Memory B cell (primary cell): ENCODE results near the gene PGLYRP3.
A peak's percentile ranks its signal among the peaks of the same experiment; 100 is the strongest.

ENCODE experiments used
- ATAC-seq: fragments of 150-1000 bp; cut with Tn5 transposase; 2 replicates; pipeline ENCODE4 v1.10.0; 2021; ENCODE audit warnings: low read depth, mild to moderate bottlenecking, moderate library complexity
- DNase-seq, 2 donors: peaks; one replicate each; pipeline ENCODE4 v3.0.0; 2022; ENCODE audit warnings: low spot score in 2 of 2
- H3K27ac Mint-ChIP-seq: one replicate; pipeline ENCODE4 v1.8.0; 2022; ENCODE audit warnings: mild to moderate bottlenecking, moderate library complexity, mixed read lengths
- H3K27me3 Mint-ChIP-seq: one replicate; pipeline ENCODE4 v1.8.0; 2022; ENCODE audit warnings: mixed read lengths
- H3K36me3 Mint-ChIP-seq: one replicate; pipeline ENCODE4 v1.8.0; 2022; ENCODE audit warnings: mild to moderate bottlenecking, mixed read lengths
- H3K4me1 Mint-ChIP-seq: one replicate; pipeline ENCODE4 v1.8.0; 2022; ENCODE audit warnings: mixed read lengths
- H3K4me3 Mint-ChIP-seq: one replicate; pipeline ENCODE4 v1.8.0; 2022; ENCODE audit warnings: mild to moderate bottlenecking, moderate library complexity, mixed read lengths
- H3K9me3 Mint-ChIP-seq: one replicate; pipeline ENCODE4 v1.8.0; 2022; ENCODE audit warnings: mixed read lengths

PGLYRP3 gene

DNA sequence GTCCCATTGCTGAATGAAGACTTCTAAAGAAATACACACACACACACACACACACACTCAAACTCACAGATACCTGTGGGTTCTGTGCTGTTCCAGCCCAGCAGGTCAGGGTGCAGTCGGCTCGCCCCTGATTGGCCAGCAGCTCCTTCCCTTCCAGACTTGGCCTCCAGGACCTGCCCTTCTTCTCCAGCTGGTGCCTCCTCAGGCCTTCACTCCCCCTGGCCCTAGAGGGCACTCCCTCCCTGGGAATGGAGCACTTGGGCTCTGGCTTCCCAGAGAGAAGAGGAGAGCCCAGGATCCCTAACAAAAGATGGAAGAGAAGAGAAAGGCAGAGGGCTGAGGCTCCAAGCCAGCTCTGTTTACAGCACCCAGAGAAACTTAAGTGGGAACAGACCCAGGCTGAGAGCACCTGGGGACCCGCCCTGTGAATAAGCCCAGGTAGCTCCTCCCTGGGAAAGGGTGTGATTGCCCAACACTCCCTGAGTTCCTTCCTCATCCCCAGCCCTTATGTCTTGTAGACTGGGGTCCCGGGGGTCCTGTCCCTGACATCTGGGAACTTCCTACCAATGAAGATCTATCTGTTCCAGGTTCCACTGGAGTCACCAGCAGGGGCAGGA is at the start of gene PGLYRP3:
Gene PGLYRP3 (minus strand): TSS at position 383 of the 617 bp plus-strand sequence. CDS start 2,287 bp downstream, outside the sequence.
- no peaks in the 10 kb centered on the region for H3K36me3 Mint-ChIP-seq
- H3K27me3 Mint-ChIP-seq, result peaks cover 14% of the 10 kb centered on the region
- no peak for ATAC-seq
- no peaks in the 10 kb centered on the region for H3K9me3 Mint-ChIP-seq
- H3K4me3 Mint-ChIP-seq, result no peak within 1 kb of the TSS
- H3K4me1 Mint-ChIP-seq, result no peaks in the 10 kb centered on the region
- H3K27ac Mint-ChIP-seq, result no peak within 1 kb of the TSS
- DNase-seq, result no peak

DNA sequence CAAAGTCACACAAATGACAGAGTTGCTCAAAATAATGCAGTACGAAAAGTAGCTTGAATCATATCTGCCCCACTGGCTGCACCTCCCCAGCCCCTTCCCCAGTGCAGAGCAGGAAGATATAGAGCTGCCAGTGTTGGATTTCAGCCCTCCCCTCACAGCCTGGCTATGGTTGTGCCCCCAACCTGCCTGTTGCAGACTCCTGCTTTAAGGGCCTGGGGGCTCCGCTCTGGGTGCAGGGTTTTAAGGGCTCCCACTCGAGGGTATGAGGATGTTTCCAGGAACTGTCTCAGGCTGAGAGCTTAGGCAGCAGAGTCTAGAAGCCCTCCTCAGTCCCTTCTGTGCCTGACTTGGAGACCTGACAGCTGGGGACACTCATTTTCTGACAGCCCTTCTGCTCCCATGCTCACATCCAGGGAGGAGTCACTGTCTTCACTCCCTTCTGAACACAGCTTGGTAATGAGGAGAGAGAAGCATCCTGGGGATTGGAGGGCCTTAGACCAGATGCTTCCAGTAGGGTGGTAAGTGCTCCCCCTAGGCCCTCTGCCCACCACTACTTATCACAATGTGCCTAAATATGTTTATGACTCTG is 49.5 kb upstream of the PGLYRP3 start:
- Mint-ChIP-seq H3K36me3 (no peaks in the 10 kb centered on the region), H3K27me3 (peaks cover 30% of the 10 kb centered on the region), H3K27ac (no peak overlapping the region), H3K9me3 (no peaks in the 10 kb centered on the region), H3K4me1 (peaks cover 10% of the 10 kb centered on the region), H3K4me3 (no peak overlapping the region)
- no peak for DNase-seq
- ATAC-seq, result no peak

GRCh38 chr1:153361480-153362109 is 48.8 kb upstream of the PGLYRP3 start:
- no peak for ATAC-seq
- no peak overlapping the region for H3K27ac Mint-ChIP-seq
- H3K4me3 Mint-ChIP-seq, result no peak overlapping the region
- peaks cover 30% of the 10 kb centered on the region for H3K27me3 Mint-ChIP-seq
- DNase-seq, result no peak
- H3K9me3 Mint-ChIP-seq, result no peaks in the 10 kb centered on the region
- H3K4me1 Mint-ChIP-seq, result peaks cover 12% of the 10 kb centered on the region
- no peaks in the 10 kb centered on the region for H3K36me3 Mint-ChIP-seq

DNA sequence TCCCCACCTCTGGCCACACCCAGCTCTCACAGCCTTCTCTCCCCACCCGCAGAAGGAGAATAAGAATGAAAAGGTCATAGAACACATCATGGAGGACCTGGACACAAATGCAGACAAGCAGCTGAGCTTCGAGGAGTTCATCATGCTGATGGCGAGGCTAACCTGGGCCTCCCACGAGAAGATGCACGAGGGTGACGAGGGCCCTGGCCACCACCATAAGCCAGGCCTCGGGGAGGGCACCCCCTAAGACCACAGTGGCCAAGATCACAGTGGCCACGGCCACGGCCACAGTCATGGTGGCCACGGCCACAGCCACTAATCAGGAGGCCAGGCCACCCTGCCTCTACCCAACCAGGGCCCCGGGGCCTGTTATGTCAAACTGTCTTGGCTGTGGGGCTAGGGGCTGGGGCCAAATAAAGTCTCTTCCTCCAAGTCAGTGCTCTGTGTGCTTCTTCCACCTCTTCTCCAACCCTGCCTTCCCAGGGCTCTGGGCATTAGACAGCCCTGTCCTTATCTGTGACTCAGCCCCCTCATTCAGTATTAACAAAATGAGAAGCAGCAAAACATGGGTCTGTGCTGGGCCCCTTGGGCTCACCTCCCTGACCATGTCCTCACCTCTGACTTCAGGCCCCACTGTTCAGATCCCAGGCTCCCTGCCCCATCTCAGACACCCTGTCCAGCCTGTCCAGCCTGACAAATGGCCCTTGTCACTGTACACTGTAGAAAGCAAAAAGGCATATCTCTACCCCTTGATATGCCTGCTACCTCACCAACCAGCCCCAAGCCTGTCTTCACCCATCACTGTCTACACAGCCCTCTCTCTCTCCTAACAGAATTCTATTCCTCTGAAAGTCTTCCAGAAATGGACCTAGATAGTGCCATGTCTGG is 48.1 kb upstream of the PGLYRP3 start:
- Mint-ChIP-seq H3K9me3 (no peaks in the 10 kb centered on the region), H3K27ac (no peak overlapping the region), H3K36me3 (no peaks in the 10 kb centered on the region), H3K4me1 (peaks cover 12% of the 10 kb centered on the region), H3K4me3 (no peak overlapping the region), H3K27me3 (peaks cover 25% of the 10 kb centered on the region)
- no peak for ATAC-seq
- no peak for DNase-seq

- Mint-ChIP-seq H3K9me3 (no peaks in the 10 kb centered on the region), H3K4me3 (no peak overlapping the region), H3K27ac (no peak overlapping the region)
Measured at GRCh38 chr1:153360190-153360589, 47.4 kb upstream of the PGLYRP3 start.

GRCh38 chr1:153359241-153359640 is 46.5 kb upstream of the PGLYRP3 start:
- Mint-ChIP-seq H3K27me3 (peaks cover 23% of the 10 kb centered on the region), H3K36me3 (no peaks in the 10 kb centered on the region), H3K4me1 (peaks cover 12% of the 10 kb centered on the region), H3K9me3 (no peaks in the 10 kb centered on the region), H3K27ac (no peak overlapping the region), H3K4me3 (no peak overlapping the region)
- DNase-seq (no peak), ATAC-seq (no peak)

More at GRCh38 chr1:153360190-153360589, 47.4 kb upstream of the PGLYRP3 start:
- DNase-seq, result no peak
- H3K36me3 Mint-ChIP-seq, result no peaks in the 10 kb centered on the region
- H3K4me1 Mint-ChIP-seq, result peaks cover 12% of the 10 kb centered on the region
- H3K27me3 Mint-ChIP-seq, result peaks cover 25% of the 10 kb centered on the region
- ATAC-seq, result no peak

DNA sequence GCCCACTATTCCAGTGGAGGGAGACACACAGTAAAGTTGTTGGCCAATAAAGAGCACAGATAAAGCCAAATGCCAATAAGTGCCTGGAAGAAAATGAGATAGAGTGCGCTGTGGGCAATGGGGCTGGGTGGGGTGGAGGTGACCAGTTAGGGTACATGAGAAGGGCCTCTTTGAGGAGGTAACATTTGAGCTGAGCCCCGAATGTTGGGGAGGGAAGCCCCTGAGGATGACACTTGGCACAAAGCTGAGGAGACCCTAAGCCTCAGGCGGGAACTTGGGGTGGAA is 45.9 kb upstream of the PGLYRP3 start:
- Mint-ChIP-seq H3K4me1 (peaks cover 12% of the 10 kb centered on the region), H3K27me3 (peaks cover 23% of the 10 kb centered on the region), H3K27ac (no peak overlapping the region), H3K9me3 (no peaks in the 10 kb centered on the region), H3K36me3 (no peaks in the 10 kb centered on the region), H3K4me3 (no peak overlapping the region)
- ATAC-seq (no peak), DNase-seq (no peak)

- peaks cover 12% of the 10 kb centered on the region for H3K4me1 Mint-ChIP-seq
- H3K27me3 Mint-ChIP-seq, result peaks cover 22% of the 10 kb centered on the region
- H3K9me3 Mint-ChIP-seq, result no peaks in the 10 kb centered on the region
- H3K4me3 Mint-ChIP-seq, result peak within 1 kb of the TSS; percentile 41
- no peak for DNase-seq
- ATAC-seq, result no peak
- no peak within 1 kb of the TSS for H3K27ac Mint-ChIP-seq
- no peaks in the 10 kb centered on the region for H3K36me3 Mint-ChIP-seq
Measured at GRCh38 chr1:153357853-153358690, 45.3 kb upstream of the PGLYRP3 start, which contains the start of gene S100A9. Gene S100A9, plus strand, starts transcription at chr1:153357854. Its CDS starts 430 bp downstream, at chr1:153358284.

DNA sequence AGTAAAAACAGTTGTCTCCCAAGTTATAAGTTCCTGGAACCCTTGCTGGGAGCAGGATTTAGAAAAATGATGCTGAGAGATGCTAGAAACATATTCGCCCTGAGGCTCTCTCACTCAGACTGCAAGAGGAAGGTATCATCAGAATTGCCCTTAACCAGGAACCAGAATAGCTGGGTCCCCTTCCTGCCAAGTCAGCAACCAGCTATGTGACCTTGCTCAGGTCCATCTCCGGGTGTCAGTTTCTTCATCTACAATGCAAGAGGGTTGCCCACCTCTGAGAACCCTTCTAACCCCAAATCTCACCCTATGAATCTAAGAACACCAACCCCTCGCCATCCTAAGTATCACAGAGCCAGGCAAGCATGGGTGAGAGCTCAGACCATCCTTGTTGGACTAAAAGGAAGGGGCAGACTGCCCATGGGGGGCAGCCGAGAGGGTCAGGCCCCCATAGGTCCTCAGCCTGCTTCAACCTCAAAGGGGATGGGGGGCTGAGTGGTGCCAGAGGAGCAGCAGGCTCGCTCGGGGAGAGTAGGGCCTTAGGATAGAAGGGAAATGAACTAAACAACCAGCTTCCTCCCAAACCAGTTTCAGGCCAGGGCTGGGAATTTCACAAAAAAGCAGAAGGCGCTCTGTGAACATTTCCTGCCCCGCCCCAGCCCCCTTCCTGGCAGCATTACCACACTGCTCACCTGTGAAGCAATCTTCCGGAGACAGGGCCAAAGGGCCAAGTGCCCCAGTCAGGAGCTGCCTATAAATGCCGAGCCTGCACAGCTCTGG is 44.5 kb upstream of the PGLYRP3 start:
- ATAC-seq, result peak; percentile 52
- H3K36me3 Mint-ChIP-seq, result no peaks in the 10 kb centered on the region
- no peaks in the 10 kb centered on the region for H3K9me3 Mint-ChIP-seq
- H3K4me1 Mint-ChIP-seq, result peaks cover 14% of the 10 kb centered on the region
- DNase-seq, result no peak
- no peak overlapping the region for H3K27ac Mint-ChIP-seq
- H3K27me3 Mint-ChIP-seq, result peaks cover 22% of the 10 kb centered on the region
- no peak overlapping the region for H3K4me3 Mint-ChIP-seq

- H3K9me3 Mint-ChIP-seq, result no peaks in the 10 kb centered on the region
- no peak overlapping the region for H3K4me3 Mint-ChIP-seq
- no peaks in the 10 kb centered on the region for H3K36me3 Mint-ChIP-seq
- H3K4me1 Mint-ChIP-seq, result peaks cover 14% of the 10 kb centered on the region
- no peak for ATAC-seq
- H3K27me3 Mint-ChIP-seq, result peaks cover 22% of the 10 kb centered on the region
- H3K27ac Mint-ChIP-seq, result no peak overlapping the region
- DNase-seq, result no peak
Measured at GRCh38 chr1:153356392-153357075, 43.8 kb upstream of the PGLYRP3 start.

DNA sequence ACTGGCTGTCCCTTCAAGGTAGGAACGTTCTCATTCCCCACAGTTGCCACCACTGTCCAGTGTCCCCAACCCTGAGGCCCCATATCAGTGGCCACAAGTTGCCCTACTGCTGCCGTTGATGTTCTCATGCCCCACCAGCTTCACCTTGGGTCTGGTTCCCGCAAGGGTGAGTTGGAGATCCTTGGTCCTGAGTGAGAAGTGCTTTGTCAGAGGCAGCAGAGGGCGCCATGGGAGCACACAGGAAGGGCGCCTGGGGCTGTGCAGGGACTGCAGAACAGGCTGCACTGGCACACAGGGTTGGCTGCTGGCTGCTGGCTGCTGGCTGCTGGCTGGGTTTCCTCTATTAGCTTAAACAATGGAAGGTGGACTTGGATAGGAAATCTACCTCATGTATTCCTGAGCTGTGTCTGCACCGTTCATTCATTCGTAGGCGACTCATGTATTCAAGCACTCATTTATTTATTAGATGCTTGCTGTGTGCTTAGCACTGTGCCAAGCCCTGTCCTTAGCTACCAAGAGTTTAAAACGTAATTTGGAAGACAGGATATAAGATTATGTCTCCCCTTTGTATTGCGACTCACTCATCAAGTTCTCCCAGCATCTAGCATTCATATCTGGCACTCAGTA is 42.8 kb upstream of the PGLYRP3 start:
- Mint-ChIP-seq H3K9me3 (no peaks in the 10 kb centered on the region), H3K36me3 (no peaks in the 10 kb centered on the region), H3K4me1 (peaks cover 14% of the 10 kb centered on the region), H3K4me3 (no peak overlapping the region), H3K27ac (no peak overlapping the region), H3K27me3 (peaks cover 18% of the 10 kb centered on the region)
- DNase-seq (no peak), ATAC-seq (peak; percentile 70)

- peaks cover 14% of the 10 kb centered on the region for H3K4me1 Mint-ChIP-seq
Measured at GRCh38 chr1:153354515-153355193, 41.9 kb upstream of the PGLYRP3 start.

More at GRCh38 chr1:153354515-153355193, 41.9 kb upstream of the PGLYRP3 start:
- Mint-ChIP-seq H3K9me3 (no peaks in the 10 kb centered on the region), H3K27me3 (peaks cover 19% of the 10 kb centered on the region), H3K4me3 (no peak overlapping the region), H3K36me3 (no peaks in the 10 kb centered on the region), H3K27ac (no peak overlapping the region)
- DNase-seq, result no peak
- no peak for ATAC-seq
